HG02870 (cell line): ENCODE measurements around the gene ZFYVE16.
"Not testable (repeated sequence)": the region's sequence is repeated elsewhere in the genome, so short reads cannot be mapped to it uniquely, and the experiment has no call there.

Experiments
- ATAC-seq: cut with Tn5 transposase; IDR thresholded peaks from one replicate; pipeline ENCODE4 v1.9.1; 2021; ENCODE audit warnings: mild to moderate bottlenecking, moderate library complexity; ENCODE audit not compliant: unreplicated experiment

ZFYVE16 gene

GRCh38 chr5:80487444-80487828, 79.6 kb downstream of the ZFYVE16 start:
- ATAC-seq = no peak

DNA sequence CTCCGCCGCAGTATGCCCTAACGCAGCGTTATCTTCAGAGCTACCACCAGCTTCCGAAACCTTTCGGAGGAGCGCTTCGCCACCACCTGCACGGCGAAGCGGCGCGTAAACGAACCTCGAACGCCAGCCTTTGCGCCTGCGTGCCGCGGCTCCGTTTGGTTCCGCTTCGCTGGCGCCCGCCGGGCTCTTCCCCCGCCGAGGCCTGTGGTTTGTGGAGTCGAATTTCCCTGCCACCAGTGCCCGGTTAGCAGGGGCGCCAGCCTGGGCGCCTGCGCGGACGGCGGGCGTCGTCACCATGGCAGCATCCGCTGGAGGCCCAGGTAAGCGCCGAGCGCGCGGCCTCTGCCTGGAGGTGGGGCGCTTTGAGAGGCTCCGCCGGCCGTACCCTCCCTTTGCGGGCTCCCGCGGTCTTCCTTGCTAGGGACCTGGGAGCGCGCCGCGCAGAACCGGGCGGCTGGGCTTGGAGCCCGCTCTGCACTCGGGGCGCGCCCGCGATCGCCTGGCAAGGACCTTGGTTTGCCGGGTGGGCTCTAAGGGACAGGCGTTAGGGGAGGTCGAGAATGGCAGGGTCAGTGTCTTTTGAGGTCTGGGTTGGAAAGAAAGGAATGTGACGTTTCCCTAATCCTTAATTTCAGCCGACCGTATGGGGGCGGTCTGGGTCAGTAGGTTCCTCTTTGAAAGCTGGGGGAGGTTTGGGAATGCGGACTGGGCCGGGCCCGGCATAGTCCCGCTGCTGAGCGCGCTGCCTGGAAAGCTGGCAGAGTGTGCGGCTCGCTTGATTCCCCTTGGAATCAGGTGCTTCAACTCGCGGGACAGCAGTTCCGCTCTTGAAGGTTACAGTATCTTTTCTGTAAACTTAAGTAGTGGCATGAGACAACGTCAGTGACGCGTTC, 80.2 kb downstream of the ZFYVE16 start, which contains the start of gene FAM151B:
FAM151B (plus strand) TSS at position 272 of the 893 bp plus-strand sequence; CDS start at position 296, 24 bp downstream.
- peak; percentile 74 for ATAC-seq

DNA sequence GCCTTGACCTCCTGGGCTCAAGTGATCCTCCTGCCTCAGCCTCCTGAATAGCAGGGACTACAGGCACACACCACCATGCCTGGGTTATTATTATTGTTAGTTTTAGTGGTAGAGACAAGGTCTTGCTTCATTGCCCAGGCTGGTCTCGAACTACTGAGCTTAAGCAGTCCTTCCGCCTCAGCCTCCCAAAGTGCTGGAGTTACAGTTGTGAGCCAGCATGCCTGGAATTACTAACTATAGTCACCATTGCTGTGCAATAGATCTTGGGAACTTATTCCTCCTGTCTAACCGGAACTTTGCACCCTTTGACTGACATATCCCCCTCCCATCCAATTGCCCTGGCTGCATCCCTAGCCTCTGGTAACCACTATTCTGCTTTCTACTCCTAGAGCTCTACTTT, 83.4 kb downstream of the ZFYVE16 start:
- ATAC-seq = no peak

- no peak for ATAC-seq
Observed at GRCh38 chr5:80492741-80493140, 84.9 kb downstream of the ZFYVE16 start.

DNA sequence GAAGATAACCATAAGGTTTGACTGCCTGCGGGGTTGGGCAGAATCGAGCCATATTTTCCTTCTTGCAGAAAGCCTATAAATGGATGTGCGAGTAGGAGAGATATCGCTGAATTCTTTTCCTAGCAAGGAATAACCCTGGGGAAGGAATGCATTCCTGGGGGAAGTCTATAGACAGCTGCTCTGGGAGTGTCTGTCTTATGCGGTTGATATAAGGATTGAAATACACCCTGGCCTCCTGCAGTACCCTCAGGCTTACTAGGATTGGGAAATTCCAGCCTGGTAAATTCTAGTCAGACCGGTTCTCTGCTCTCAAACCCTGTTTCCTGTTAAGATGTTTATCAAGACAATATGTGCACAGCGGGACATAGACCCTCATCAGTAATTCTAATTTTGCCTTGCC, 85.6 kb downstream of the ZFYVE16 start:
- not testable (repeated sequence) for ATAC-seq

DNA sequence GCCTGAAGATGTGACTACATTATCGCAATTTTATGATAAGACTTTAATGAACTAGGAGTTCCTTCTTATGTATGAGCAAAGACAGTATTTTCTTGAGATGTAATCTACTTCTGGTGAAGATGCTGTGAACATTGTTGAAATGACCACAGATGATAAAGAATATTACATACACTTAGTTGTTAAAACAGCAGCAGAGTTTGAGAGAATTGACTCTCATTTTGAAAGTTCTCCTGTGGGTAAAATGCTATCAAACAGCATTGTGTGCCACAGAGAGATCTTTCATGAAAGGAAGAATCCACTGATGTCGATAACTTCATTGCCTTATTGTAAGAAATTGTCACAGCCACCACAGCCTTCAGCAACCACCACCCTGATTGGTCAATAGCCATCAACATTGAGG, 88.0 kb downstream of the ZFYVE16 start:
- ATAC-seq = no peak

DNA sequence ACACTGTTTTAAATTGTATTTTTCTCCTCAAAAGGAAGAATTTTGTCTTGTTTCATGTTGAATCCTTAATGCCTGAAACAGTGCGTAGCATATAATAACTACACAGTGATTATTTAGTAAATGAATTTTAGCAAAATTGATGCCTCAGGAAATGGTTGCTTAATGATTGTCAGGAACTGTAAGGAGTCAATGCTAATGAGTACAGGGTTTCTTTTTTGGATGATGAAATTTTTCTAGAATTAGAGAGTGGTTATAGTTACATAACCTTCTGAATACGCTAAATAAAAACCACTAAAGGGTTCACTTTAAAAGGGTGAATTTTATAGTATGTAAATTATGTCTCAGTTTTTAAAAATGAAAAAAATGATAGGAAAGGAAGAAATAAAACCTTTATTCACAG, 94.9 kb downstream of the ZFYVE16 start:
- no peak for ATAC-seq

DNA sequence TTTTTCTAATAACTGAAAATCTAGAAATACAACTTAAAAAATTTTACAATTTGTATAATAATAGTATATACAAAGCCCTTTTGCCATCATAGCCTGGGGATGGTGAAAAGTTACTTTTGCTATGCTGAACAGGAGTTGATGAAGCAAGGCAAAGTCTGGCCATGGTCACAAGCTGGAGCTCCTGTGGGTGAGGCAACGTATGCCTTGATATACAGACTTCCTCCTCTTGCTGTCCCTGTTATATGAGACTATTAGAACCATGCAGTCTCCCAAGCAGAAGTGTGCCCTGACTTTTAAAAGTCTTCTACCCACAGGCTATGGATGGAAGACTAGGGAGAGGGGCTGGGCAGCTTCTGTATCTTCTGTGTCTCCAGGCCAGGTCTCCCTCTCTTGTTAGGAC, 95.8 kb downstream of the ZFYVE16 start:
- ATAC-seq = no peak

GRCh38 chr5:80504833-80505232, 97.0 kb downstream of the ZFYVE16 start:
- ATAC-seq = no peak

DNA sequence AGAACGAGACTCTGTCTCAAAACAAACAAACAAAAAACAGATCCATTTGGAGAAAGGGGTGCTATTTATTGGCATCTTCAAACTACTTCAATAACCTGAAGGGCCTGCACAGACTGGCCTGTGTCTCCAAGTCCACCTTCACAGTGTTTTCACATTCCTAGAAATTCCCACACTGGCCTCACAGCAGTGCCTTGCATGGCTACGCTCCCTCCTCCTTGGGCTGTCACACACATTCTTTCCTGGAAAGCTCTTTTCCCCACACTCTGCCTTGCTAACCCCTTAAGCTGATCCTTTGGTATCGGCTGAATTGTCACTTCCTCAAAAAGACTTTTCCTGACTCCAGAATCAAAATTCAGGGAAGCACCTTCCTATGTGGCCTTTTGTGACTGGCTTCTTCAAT, 99.8 kb downstream of the ZFYVE16 start:
- ATAC-seq = no peak

DNA sequence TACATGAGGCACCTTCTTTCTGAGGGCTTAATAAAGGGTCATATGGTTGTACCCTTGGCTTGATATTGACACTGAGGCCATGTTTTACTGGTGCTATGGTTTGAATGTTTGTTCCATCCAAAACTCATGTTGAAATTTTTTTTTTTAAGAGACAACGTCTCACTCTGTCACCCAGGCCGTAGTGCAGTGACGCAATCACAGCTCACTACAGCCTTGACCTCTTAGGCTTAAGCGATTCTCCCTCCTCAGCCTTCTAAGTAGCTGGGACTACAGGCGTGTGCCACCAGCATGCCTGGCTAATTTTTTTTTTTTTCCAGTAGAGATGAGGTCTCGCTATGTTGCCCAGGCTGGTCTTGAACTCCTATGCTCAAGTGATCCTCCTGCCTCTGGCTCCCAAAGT, 101.0 kb downstream of the ZFYVE16 start:
- no peak for ATAC-seq

DNA sequence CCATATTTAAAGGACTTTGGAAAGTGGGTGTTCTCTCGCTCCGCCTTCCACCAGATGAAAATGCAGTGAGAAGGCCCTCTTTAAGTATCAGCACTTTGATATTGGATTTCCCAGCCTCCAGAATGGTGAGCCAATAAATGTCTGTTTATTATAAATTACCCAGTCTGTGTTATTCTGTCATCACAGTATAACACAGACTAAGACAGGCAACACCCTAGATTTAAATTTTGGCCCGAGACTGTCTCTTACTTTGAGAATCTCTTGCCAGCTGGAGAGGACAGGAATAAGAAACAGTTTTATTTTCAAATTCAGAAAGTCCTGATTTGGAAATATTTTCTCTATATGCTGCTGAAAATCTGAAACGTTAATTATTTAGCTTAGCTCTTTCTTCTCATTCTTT, 101.5 kb downstream of the ZFYVE16 start:
- no peak for ATAC-seq

GRCh38 chr5:80516826-80517225, 109.0 kb downstream of the ZFYVE16 start:
- peak; percentile 65 for ATAC-seq
